Ectodermal cell (in vitro differentiated cells): ENCODE results near the gene LSR.
"Not testable (repeated sequence)": the region's sequence is repeated elsewhere in the genome, so short reads cannot be mapped to it uniquely, and the experiment has no call there.

ENCODE experiments used
- H3K27ac ChIP-seq: 2 replicates; pipeline ENCODE4 v1.7.0; 2013; ENCODE audit warnings: mild to moderate bottlenecking, low read depth, low read length; ENCODE audit not compliant: insufficient read depth, poor library complexity, severe bottlenecking
- H3K27me3 ChIP-seq: 2 replicates; pipeline ENCODE4 v1.7.0; 2013; ENCODE audit warnings: mild to moderate bottlenecking, low read length; ENCODE audit not compliant: insufficient read depth, control insufficient read depth, poor library complexity, severe bottlenecking
- H3K36me3 ChIP-seq: one replicate; pipeline ENCODE4 v1.7.0; 2013; ENCODE audit warnings: low read length; ENCODE audit not compliant: control insufficient read depth, insufficient read depth
- H3K4me1 ChIP-seq: one replicate; pipeline ENCODE4 v1.7.0; 2013; ENCODE audit warnings: low read length; ENCODE audit not compliant: control insufficient read depth, insufficient read depth
- H3K4me3 ChIP-seq: 2 replicates; pipeline ENCODE4 v1.7.0; 2013; ENCODE audit warnings: low read depth, low read length, control low read depth; ENCODE audit not compliant: insufficient read depth
- H3K9me3 ChIP-seq: 2 replicates; pipeline ENCODE4 v1.7.0; 2013; ENCODE audit warnings: mild to moderate bottlenecking, low read length, moderate library complexity; ENCODE audit not compliant: control insufficient read depth
- WGBS, 2 experiments: methylation state at CpG; one replicate each; pipeline ENCODE4 v1.1.7; 2013; ENCODE audit warnings: missing lambda C conversion rate in 2 of 2; 5-methylcytosine and 5-hydroxymethylcytosine counted together

The LSR gene

GRCh38 chr19:35229601-35230000 is 19.2 kb upstream of the LSR start:
- Histone ChIP-seq H3K9me3 (peaks cover under 1% of the 10 kb centered on the region), H3K27me3 (no peaks in the 10 kb centered on the region), H3K4me1 (no peaks in the 10 kb centered on the region), H3K36me3 (no peaks in the 10 kb centered on the region), H3K4me3 (no peak overlapping the region), H3K27ac (no peak overlapping the region)
- 92 to 94% methylated on average over 8 of the region's 8 CpGs for WGBS, 2 experiments

- Histone ChIP-seq H3K27ac (no peak overlapping the region), H3K4me3 (no peak overlapping the region), H3K4me1 (no peaks in the 10 kb centered on the region), H3K9me3 (peaks cover 2% of the 10 kb centered on the region), H3K27me3 (no peaks in the 10 kb centered on the region), H3K36me3 (no peaks in the 10 kb centered on the region)
- WGBS, 2 experiments: 93 to 95% methylated on average over 14 of the region's 14 CpGs
Observed at GRCh38 chr19:35231956-35232645, 16.7 kb upstream of the LSR start.

DNA sequence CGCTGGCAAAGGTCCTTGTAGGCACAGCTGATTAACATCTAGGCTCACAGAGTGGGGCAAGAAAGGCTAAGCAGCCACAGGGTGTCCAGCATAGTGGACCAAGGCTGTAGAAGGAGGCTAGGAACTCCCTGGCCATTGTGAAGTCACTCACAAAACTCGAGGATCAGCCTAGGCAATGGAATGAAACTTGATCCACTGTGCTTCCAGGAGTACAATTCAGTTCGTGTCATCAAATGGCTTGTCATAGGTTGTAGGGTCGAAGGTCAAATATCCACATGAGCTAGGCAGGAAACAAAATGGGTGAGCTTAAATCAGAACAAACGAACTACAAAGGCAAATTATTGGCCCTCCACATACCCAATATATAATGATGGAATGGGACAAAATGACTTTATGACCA is 15.9 kb upstream of the LSR start:
- H3K9me3 ChIP-seq: peaks cover 2% of the 10 kb centered on the region
- WGBS, 2 experiments: 76 to 78% methylated on average over 4 to 5 of the region's 5 CpGs
- no peak overlapping the region for H3K4me3 ChIP-seq

GRCh38 chr19:35236638-35237400 is 12.0 kb upstream of the LSR start:
- WGBS, 2 experiments: 72 to 83% methylated on average over 4 to 6 of the region's 6 CpGs
- Histone ChIP-seq H3K27ac (no peak overlapping the region), H3K36me3 (no peaks in the 10 kb centered on the region), H3K9me3 (peaks cover 2% of the 10 kb centered on the region), H3K4me3 (no peak overlapping the region), H3K4me1 (no peaks in the 10 kb centered on the region), H3K27me3 (no peaks in the 10 kb centered on the region)

More for the DNA sequence above, 15.9 kb upstream of the LSR start:
- no peaks in the 10 kb centered on the region for H3K4me1 ChIP-seq
- H3K36me3 ChIP-seq: no peaks in the 10 kb centered on the region
- no peaks in the 10 kb centered on the region for H3K27me3 ChIP-seq
- H3K27ac ChIP-seq: no peak overlapping the region

GRCh38 chr19:35239597-35239996 is 9.2 kb upstream of the LSR start:
- H3K27me3 ChIP-seq, H3K4me3 ChIP-seq, H3K27ac ChIP-seq, H3K4me1 ChIP-seq, H3K9me3 ChIP-seq, H3K36me3 ChIP-seq: not testable (repeated sequence)
- WGBS, 2 experiments: 93 to 100% methylated on average over 1 of the region's 1 CpG

DNA sequence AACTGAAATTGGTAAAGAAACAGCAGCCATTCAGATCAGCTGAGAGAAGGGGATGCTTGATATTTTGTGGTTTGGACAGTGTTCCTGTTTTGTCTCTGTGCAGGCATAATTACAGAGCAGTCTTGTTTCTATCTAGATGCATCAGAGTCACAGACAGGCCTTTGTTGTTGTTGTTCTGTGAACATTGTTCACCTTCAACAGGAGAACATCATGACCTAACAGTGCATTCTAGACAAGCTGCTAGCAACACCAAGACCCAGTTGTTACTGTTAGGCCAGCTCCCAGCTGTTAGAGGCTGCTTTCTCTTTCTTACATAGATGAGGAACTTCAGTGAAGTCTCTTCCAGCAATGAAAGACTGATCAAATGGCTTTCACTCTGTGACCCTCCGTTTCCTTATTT is 8.5 kb upstream of the LSR start:
- Histone ChIP-seq H3K4me1 (no peaks in the 10 kb centered on the region), H3K27me3 (no peaks in the 10 kb centered on the region), H3K4me3 (no peak overlapping the region), H3K27ac (no peak overlapping the region), H3K36me3 (no peaks in the 10 kb centered on the region), H3K9me3 (no peaks in the 10 kb centered on the region)
- 90% methylated on average over 1 of the region's 1 CpG for WGBS, 2 experiments

DNA sequence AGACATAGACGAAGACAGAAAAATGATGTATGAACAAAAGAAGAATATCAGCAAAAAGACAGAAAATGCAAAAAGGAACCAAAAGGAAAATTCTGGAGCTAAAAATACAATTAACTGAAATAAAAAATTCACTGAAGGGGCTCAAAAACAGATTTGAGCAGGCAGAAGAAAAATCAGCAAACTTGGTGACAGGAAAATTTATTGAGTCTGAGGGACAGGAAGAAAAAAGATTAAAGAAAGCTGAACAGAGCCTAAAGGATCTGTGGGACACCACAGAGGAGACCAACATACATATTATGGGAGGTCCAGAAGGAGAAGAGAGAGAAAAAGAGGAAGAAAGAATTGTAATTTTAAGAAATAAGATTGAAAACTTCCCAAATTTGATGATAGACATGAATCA is 7.4 kb upstream of the LSR start:
- Histone ChIP-seq H3K27me3 (no peaks in the 10 kb centered on the region), H3K4me1 (no peaks in the 10 kb centered on the region), H3K9me3 (no peaks in the 10 kb centered on the region), H3K27ac (no peak overlapping the region), H3K4me3 (no peak overlapping the region), H3K36me3 (no peaks in the 10 kb centered on the region)
- 90 to 100% methylated on average over 1 of the region's 1 CpG for WGBS, 2 experiments

DNA sequence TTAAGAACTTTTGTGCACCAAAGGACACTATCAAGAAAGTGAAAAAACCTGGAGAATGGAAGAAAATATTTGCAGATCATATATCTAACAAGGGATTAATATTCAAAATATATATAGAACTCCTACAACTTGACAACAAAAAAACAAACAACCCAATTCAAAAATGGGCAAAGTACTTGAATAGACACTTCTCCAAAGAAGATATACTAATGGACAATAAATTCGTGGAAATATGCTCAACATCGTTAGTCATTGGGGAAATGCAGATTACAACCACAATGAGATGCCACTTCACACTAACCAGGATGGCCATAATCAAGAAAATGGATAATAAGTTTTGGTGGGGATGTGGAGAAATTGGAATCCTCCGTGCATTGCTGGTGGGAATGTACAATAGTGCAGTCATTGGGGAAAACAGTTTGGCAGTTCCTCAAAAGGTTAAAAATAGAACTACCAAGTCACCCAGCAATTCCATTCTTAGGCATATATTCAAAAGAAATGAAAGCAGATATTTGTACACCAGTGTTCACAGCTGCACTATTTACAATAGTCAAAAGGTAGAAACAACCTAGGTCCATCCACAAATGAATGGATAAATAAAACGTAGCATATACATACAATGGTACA is 2.2 kb upstream of the LSR start:
- 92 to 97% methylated on average over 4 of the region's 4 CpGs for WGBS, 2 experiments
- Histone ChIP-seq H3K4me3 (no peak overlapping the region), H3K27me3 (no peaks in the 10 kb centered on the region)

GRCh38 chr19:35247526-35248309 is 1.1 kb upstream of the LSR start:
- Histone ChIP-seq H3K36me3 (peaks cover 15% of the 10 kb centered on the region), H3K4me1 (peaks cover 9% of the 10 kb centered on the region), H3K27me3 (no peaks in the 10 kb centered on the region), H3K27ac (peak overlapping the region; percentile 98), H3K9me3 (no peaks in the 10 kb centered on the region), H3K4me3 (peak overlapping the region; percentile 89)
- 1 to 2% methylated on average over 42 of the region's 42 CpGs for WGBS, 2 experiments

More for the DNA sequence above, 2.2 kb upstream of the LSR start:
- Histone ChIP-seq H3K9me3 (no peaks in the 10 kb centered on the region), H3K36me3 (peaks cover 14% of the 10 kb centered on the region), H3K4me1 (peaks cover 9% of the 10 kb centered on the region), H3K27ac (no peak overlapping the region)
